OCI-LY3 (cell line): ENCODE data around the gene DOCK7.

Source experiments
- CTCF ChIP-seq: fragments of 200-600, 300-600 bp; sonication (generic); IDR thresholded peaks from 2 replicates; pipeline ENCODE4 v1.5.1; 2014; ENCODE audit warnings: antibody characterized with exemption, low read length, low read depth
- EZH2phosphoT487 ChIP-seq: fragments of 200-600 bp; shearing (Covaris generic); IDR thresholded peaks from 2 replicates; pipeline ENCODE4 v1.6.1; 2018; ENCODE audit warnings: antibody characterized with exemption, mixed run types, low read depth

DNA sequence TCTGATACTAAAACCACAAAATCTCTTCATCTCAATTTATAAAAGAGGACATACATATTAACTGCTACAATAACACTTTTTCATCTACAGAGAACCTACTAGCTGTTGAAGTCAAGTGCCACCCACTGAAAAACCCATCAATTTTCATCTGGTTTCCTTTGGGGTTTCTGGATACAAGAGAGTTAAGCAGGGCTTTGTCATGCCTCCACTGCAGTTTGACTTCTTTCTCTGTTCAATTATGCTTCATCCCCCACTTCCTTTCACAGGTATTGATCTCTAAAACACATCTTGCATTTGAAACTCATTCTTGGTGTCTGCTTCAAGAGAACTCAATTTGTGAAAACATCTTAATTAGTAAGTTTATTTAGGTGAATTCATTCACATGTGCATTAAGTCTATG is 151.3 kb downstream of the DOCK7 start:
- TF ChIP-seq CTCF (no peak), EZH2phosphoT487 (no peak)
